ENCODE results near the gene HPSE2.
"Not testable (repeated sequence)": the region's sequence is repeated elsewhere in the genome, so short reads cannot be mapped to it uniquely, and the experiment has no call there.

HPSE2 gene

GRCh38 chr10:99235658-99236626, at the start of gene HPSE2:
Gene HPSE2 (minus strand): TSS chr10:99235852.
- no peak for DNase-seq

- no peak for DNase-seq
These were observed 44.8 kb upstream of the HPSE2 start for GRCh38 chr10:99280472-99280871.

GRCh38 chr10:99279626-99280111, 44.0 kb upstream of the HPSE2 start:
- DNase-seq: no peak

GRCh38 chr10:99276848-99277486, 41.3 kb upstream of the HPSE2 start:
- DNase-seq: no peak

- DNase-seq: no peak
These were observed 30.7 kb upstream of the HPSE2 start for GRCh38 chr10:99266383-99266782.

- no peak for DNase-seq
These were observed 13.2 kb upstream of the HPSE2 start for GRCh38 chr10:99248824-99249223.

GRCh38 chr10:99247893-99248292, 12.2 kb upstream of the HPSE2 start:
- not testable (repeated sequence) for DNase-seq

- DNase-seq: no peak
These were observed 1.1 kb upstream of the HPSE2 start for GRCh38 chr10:99236627-99237309.

- no peak for DNase-seq
These were observed 628 bp downstream of the HPSE2 start for GRCh38 chr10:99234791-99235657.

- DNase-seq: peak in 1 of 6 experiments; percentile 3
These were observed 1.4 kb downstream of the HPSE2 start for GRCh38 chr10:99234041-99234790.

GRCh38 chr10:99233689-99234037, 2.0 kb downstream of the HPSE2 start:
- no peak for DNase-seq

GRCh38 chr10:99233000-99233688, 2.5 kb downstream of the HPSE2 start:
- DNase-seq: no peak

- DNase-seq: no peak
These were observed 3.2 kb downstream of the HPSE2 start for GRCh38 chr10:99232360-99232999.

GRCh38 chr10:99224766-99225165, 10.9 kb downstream of the HPSE2 start:
- no peak for DNase-seq

- DNase-seq: no peak
These were observed 28.3 kb downstream of the HPSE2 start for GRCh38 chr10:99207340-99207739.

- no peak for DNase-seq
These were observed 32.3 kb downstream of the HPSE2 start for GRCh38 chr10:99203310-99203709.

- no peak for DNase-seq
These were observed 62.7 kb downstream of the HPSE2 start for GRCh38 chr10:99172950-99173349.

GRCh38 chr10:99172128-99172738, 63.4 kb downstream of the HPSE2 start:
- DNase-seq: no peak

- DNase-seq: no peak
These were observed 65.5 kb downstream of the HPSE2 start for GRCh38 chr10:99170116-99170675.

- DNase-seq: no peak
These were observed 74.5 kb downstream of the HPSE2 start for GRCh38 chr10:99161165-99161564.

Data from stimulated activated naive CD4-positive, alpha-beta T cell (primary cell).